Liver (tissue), 9 donors: Measurements from ENCODE around the gene SNAPIN. TPM values are rescaled to one million over a fixed set of nuclear protein-coding genes. Genes with fewer than 3 reads are reported as not detected.

Experiments used
- DNase-seq: peaks from one replicate; pipeline ENCODE4 v3.0.0-alpha.2; 2017; ENCODE audit warnings: low spot score
- H3K27ac ChIP-seq, 2 donors: one replicate each; pipeline ENCODE4 v1.7.0; 2013; ENCODE audit warnings: inconsistent platforms in 2 of 2, low read length in 2 of 2, control low read depth in 1 of 2, low read depth in 1 of 2, mild to moderate bottlenecking in 1 of 2
- H3K27me3 ChIP-seq, 4 donors: one replicate each; pipeline versions ENCODE4 v1.6.1 to v1.7.0; 2013; ENCODE audit warnings: low read length in 3 of 4, inconsistent platforms in 1 of 4, mild to moderate bottlenecking in 1 of 4, moderate library complexity in 1 of 4; ENCODE audit not compliant: control insufficient read depth in 4 of 4, insufficient read depth in 4 of 4
- H3K36me3 ChIP-seq, 4 donors: one replicate each; pipeline versions ENCODE4 v1.6.1 to v1.7.0; 2013; ENCODE audit warnings: low read length in 3 of 4, mild to moderate bottlenecking in 3 of 4, low read depth in 1 of 4, moderate library complexity in 1 of 4; ENCODE audit not compliant: control insufficient read depth in 4 of 4, insufficient read depth in 3 of 4
- H3K4me1 ChIP-seq, 4 donors: one replicate each; pipeline versions ENCODE4 v1.6.1 to v1.7.0; 2013; ENCODE audit warnings: low read length in 3 of 4, mild to moderate bottlenecking in 3 of 4, moderate library complexity in 1 of 4; ENCODE audit not compliant: control insufficient read depth in 4 of 4, insufficient read depth in 4 of 4
- H3K4me3 ChIP-seq, 3 donors: one replicate each; pipeline versions ENCODE4 v1.6.1 to v1.7.0; 2013; ENCODE audit warnings: low read length in 3 of 3, control low read depth in 1 of 3, low read depth in 1 of 3, mild to moderate bottlenecking in 1 of 3
- H3K9ac ChIP-seq, 2 donors: one replicate each; pipeline ENCODE4 v1.7.0; 2013; ENCODE audit warnings: low read length in 2 of 2, mild to moderate bottlenecking in 2 of 2, moderate library complexity in 2 of 2, control low read depth in 1 of 2, low read depth in 1 of 2
- H3K9me3 ChIP-seq, 4 donors: one replicate each; pipeline versions ENCODE4 v1.6.1 to v1.7.0; 2013; ENCODE audit warnings: low read length in 3 of 4; ENCODE audit not compliant: control insufficient read depth in 4 of 4
- EGR1 ChIP-seq, 2 donors: IDR thresholded peaks; 2 replicates each; pipeline ENCODE4 v1.6.1; 2016 to 2018; ENCODE audit warnings: antibody characterized with exemption in 2 of 2, low read depth in 2 of 2
- FOXA1 ChIP-seq: IDR thresholded peaks from 2 replicates; pipeline ENCODE4 v1.6.1; 2016; ENCODE audit warnings: antibody characterized with exemption
- FOXA2 ChIP-seq: IDR thresholded peaks from 2 replicates; pipeline ENCODE4 v1.6.1; 2016; ENCODE audit warnings: antibody characterized with exemption
- GABPA ChIP-seq, 2 donors: IDR thresholded peaks in 1 of 2; conservative IDR thresholded peaks in 1 of 2; 2 replicates each; pipeline ENCODE4 v1.6.1; 2016; ENCODE audit warnings: antibody characterized with exemption in 2 of 2, mild to moderate bottlenecking in 1 of 2, moderate library complexity in 1 of 2
- HNF4A ChIP-seq, 2 donors: conservative IDR thresholded peaks; 2 replicates each; pipeline ENCODE4 v1.6.1; 2016; ENCODE audit warnings: antibody characterized with exemption in 2 of 2, mild to moderate bottlenecking in 2 of 2
- HNF4G ChIP-seq: IDR thresholded peaks from 2 replicates; pipeline ENCODE4 v1.6.1; 2016; ENCODE audit warnings: antibody characterized with exemption
- JUND ChIP-seq, 2 donors: IDR thresholded peaks; 2 replicates each; pipeline ENCODE4 v1.6.1; 2016; ENCODE audit warnings: antibody characterized with exemption in 2 of 2
- MAX ChIP-seq: IDR thresholded peaks from 2 replicates; pipeline ENCODE4 v1.6.1; 2016; ENCODE audit warnings: antibody characterized with exemption
- RAD21 ChIP-seq, 2 donors: IDR thresholded peaks; 2 replicates each; pipeline ENCODE4 v1.6.1; 2016; ENCODE audit warnings: antibody characterized with exemption in 2 of 2, mild to moderate bottlenecking in 2 of 2
- REST ChIP-seq: IDR thresholded peaks from 2 replicates; pipeline ENCODE4 v1.6.1; 2016; ENCODE audit warnings: antibody characterized with exemption, mild to moderate bottlenecking
- SP1 ChIP-seq: IDR thresholded peaks from 2 replicates; pipeline ENCODE4 v1.6.1; 2018; ENCODE audit warnings: antibody characterized with exemption, mild to moderate bottlenecking
- TAF1 ChIP-seq: conservative IDR thresholded peaks from 2 replicates; pipeline ENCODE4 v1.6.1; 2016; ENCODE audit warnings: antibody characterized with exemption, mild to moderate bottlenecking
- YY1 ChIP-seq: IDR thresholded peaks from 2 replicates; pipeline ENCODE4 v1.6.1; 2016; ENCODE audit warnings: antibody characterized with exemption, mild to moderate bottlenecking
- ZBTB33 ChIP-seq: IDR thresholded peaks from 2 replicates; pipeline ENCODE4 v1.6.1; 2016; ENCODE audit warnings: antibody characterized with exemption
- WGBS: extraction: QIAGEN DNeasy Blood & Tissue Kit; methylation state at CpG from one replicate; pipeline ENCODE4 v1.1.7; 2013; 5-methylcytosine and 5-hydroxymethylcytosine counted together
- polyA plus RNA-seq, 2 donors: library from polyadenylated mRNA; stranded (reverse) in 1 of 2; unstranded in 1 of 2; fragments of 200-250 nt in 1 of 2; fragments of >200 nt in 1 of 2; fragmentation: Nextera tagmentation in 1 of 2; extraction: Ambion mirVana in 1 of 2; gene quantifications; one replicate each; pipeline versions ENCODE4 v1.2.1 to v1.2.3, GENCODE V29; 2013 to 2015
- total RNA-seq, 2 donors: library from RNA; depleted of rRNA; stranded (reverse); fragments of >200 nt; gene quantifications; one replicate each; pipeline ENCODE4 v1.2.3, GENCODE V29; 2014
- donor health status: healthy.
- donor health status: healthy.
- donor health status: healthy.
- donor health status: healthy.
- donor health status: healthy.

The SNAPIN gene
- total and polyA plus RNA-seq, 4 donors = 20.0 to 30.5 (median 24.2) TPM

GRCh38 chr1:153628638-153629342 lies 29.7 kb upstream of the SNAPIN start:
- Histone ChIP-seq H3K4me3 (no peak overlapping the region), H3K27me3 (no peaks in the 10 kb centered on the region), H3K36me3 (no peaks in the 10 kb centered on the region), H3K27ac (no peak overlapping the region), H3K9me3 (no peaks in the 10 kb centered on the region), H3K9ac (no peak overlapping the region), H3K4me1 (peaks cover 7 to 29% (median 21%) of the 10 kb centered on the region in 4 donors)
- no peak for DNase-seq
- no peak for TF ChIP-seq REST
- TF ChIP-seq SP1 = no peak
- TF ChIP-seq JUND (IDR thresholded peaks at IDR 0.05) = no peak
- no peak for TF ChIP-seq FOXA1
- no peak for TF ChIP-seq FOXA2
- 90% methylated on average over 6 of the region's 6 CpGs for WGBS

- no peak overlapping the region for H3K9ac ChIP-seq
- no peak overlapping the region for H3K4me3 ChIP-seq
- no peak overlapping the region for H3K27ac ChIP-seq
- no peaks in the 10 kb centered on the region for H3K27me3 ChIP-seq
- DNase-seq = no peak
- H3K36me3 ChIP-seq = no peaks in the 10 kb centered on the region
- H3K9me3 ChIP-seq = no peaks in the 10 kb centered on the region
- H3K4me1 ChIP-seq = peaks cover 7 to 29% (median 21%) of the 10 kb centered on the region in 4 donors
- TF ChIP-seq JUND (IDR thresholded peaks at IDR 0.05) (no peak), REST (no peak), RAD21 (IDR thresholded peaks at IDR 0.05) (no peak), ZBTB33 (no peak), HNF4G (no peak), TAF1 (no peak), HNF4A (conservative IDR thresholded peaks at IDR 0.05) (no peak), FOXA2 (no peak), MAX (no peak), EGR1 (IDR thresholded peaks at IDR 0.05; ENCODE audit: low read depth in 2 of 2) (no peak), GABPA (IDR thresholded peaks at IDR 0.05 in 1 of 2, conservative IDR thresholded peaks at IDR 0.05 in 1 of 2) (no peak), YY1 (no peak), FOXA1 (no peak)
- 87% methylated on average over 5 of the region's 5 CpGs for WGBS
Measured at GRCh38 chr1:153629343-153629665, 29.2 kb upstream of the SNAPIN start.
